VCaP (cell line): ENCODE results near the gene PLXNB3.

Experiments used
- H3K27ac ChIP-seq: fragments of 450-650 bp; 2 replicates; pipeline ENCODE4 v1.5.1; 2017
- TF ChIP-seq, protein P1 (sequence below): fragments of 450-650 bp; conservative IDR thresholded peaks from 2 replicates; pipeline ENCODE4 v1.5.1; 2017; ENCODE audit warnings: mild to moderate bottlenecking, moderate library complexity

The PLXNB3 gene

GRCh38 chrX:153825042-153825441 is 61.0 kb downstream of the PLXNB3 start:
- TF ChIP-seq, protein P1, sequence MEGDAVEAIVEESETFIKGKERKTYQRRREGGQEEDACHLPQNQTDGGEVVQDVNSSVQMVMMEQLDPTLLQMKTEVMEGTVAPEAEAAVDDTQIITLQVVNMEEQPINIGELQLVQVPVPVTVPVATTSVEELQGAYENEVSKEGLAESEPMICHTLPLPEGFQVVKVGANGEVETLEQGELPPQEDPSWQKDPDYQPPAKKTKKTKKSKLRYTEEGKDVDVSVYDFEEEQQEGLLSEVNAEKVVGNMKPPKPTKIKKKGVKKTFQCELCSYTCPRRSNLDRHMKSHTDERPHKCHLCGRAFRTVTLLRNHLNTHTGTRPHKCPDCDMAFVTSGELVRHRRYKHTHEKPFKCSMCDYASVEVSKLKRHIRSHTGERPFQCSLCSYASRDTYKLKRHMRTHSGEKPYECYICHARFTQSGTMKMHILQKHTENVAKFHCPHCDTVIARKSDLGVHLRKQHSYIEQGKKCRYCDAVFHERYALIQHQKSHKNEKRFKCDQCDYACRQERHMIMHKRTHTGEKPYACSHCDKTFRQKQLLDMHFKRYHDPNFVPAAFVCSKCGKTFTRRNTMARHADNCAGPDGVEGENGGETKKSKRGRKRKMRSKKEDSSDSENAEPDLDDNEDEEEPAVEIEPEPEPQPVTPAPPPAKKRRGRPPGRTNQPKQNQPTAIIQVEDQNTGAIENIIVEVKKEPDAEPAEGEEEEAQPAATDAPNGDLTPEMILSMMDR: no peak
- H3K27ac ChIP-seq: no peak overlapping the region
